Smooth muscle cell (in vitro differentiated cells): ENCODE measurements around the gene OPRL1. TPM values are rescaled to one million over a fixed set of nuclear protein-coding genes. Genes with fewer than 3 reads are reported as not detected.
"Not testable (repeated sequence)": the region's sequence is repeated elsewhere in the genome, so short reads cannot be mapped to it uniquely, and the experiment has no call there.

Experiments used
- DNase-seq: peaks from one replicate; lab custom pipeline; 2025; ENCODE audit not compliant: unreplicated experiment; lab: John Stamatoyannopoulos, UW
- H2AFZ ChIP-seq: fragments of 200-600 bp; sonication (generic); 2 replicates; pipeline ENCODE4 v1.6.0; 2016; ENCODE audit warnings: antibody characterized with exemption, low read depth, mild to moderate bottlenecking
- H3F3A ChIP-seq: fragments of 200-600 bp; sonication (generic); 2 replicates; pipeline ENCODE4 v1.6.0; 2017; ENCODE audit warnings: antibody characterized with exemption, low read depth
- H3K27ac ChIP-seq: fragments of 200-600 bp; sonication (generic); 2 replicates; pipeline ENCODE4 v1.5.1; 2016; ENCODE audit warnings: low read depth, mild to moderate bottlenecking
- H3K27me3 ChIP-seq: fragments of 200-600 bp; sonication (generic); 2 replicates; pipeline ENCODE4 v1.6.1; 2016; ENCODE audit warnings: low read depth, mild to moderate bottlenecking
- H3K36me3 ChIP-seq: fragments of 200-600 bp; sonication (generic); 2 replicates; pipeline ENCODE4 v1.5.1; 2016; ENCODE audit warnings: low read depth
- H3K4me1 ChIP-seq: fragments of 200-600 bp; sonication (generic); 2 replicates; pipeline ENCODE4 v1.5.1; 2016; ENCODE audit warnings: low read depth
- H3K4me2 ChIP-seq: fragments of 200-600 bp; sonication (generic); 2 replicates; pipeline ENCODE4 v1.6.0; 2016; ENCODE audit warnings: mild to moderate bottlenecking
- H3K4me3 ChIP-seq: fragments of 200-600 bp; sonication (generic); 2 replicates; pipeline ENCODE4 v1.5.1; 2016; ENCODE audit warnings: mild to moderate bottlenecking
- H3K79me2 ChIP-seq: fragments of 200-600 bp; sonication (generic); 2 replicates; pipeline ENCODE4 v1.6.0; 2016; ENCODE audit warnings: low read depth, mild to moderate bottlenecking
- H3K9ac ChIP-seq: fragments of 200-600 bp; sonication (generic); 2 replicates; pipeline ENCODE4 v1.6.0; 2016; ENCODE audit warnings: low read depth
- H3K9me3 ChIP-seq: fragments of 200-600 bp; sonication (generic); replicated peaks from 2 replicates; pipeline ENCODE4 v1.5.1; 2016; ENCODE audit warnings: low read depth
- H4K20me1 ChIP-seq: fragments of 200-600 bp; sonication (generic); 2 replicates; pipeline ENCODE4 v1.6.0; 2016; ENCODE audit warnings: low read depth
- CTCF ChIP-seq: fragments of 200-600 bp; sonication (generic); IDR thresholded peaks from 2 replicates; pipeline ENCODE4 v1.5.1; 2017; ENCODE audit warnings: borderline replicate concordance, mild to moderate bottlenecking, antibody characterized with exemption; ENCODE audit not compliant: insufficient read depth, poor library complexity, severe bottlenecking
- WGBS: methylation state at CpG from one replicate; pipeline ENCODE4 v1.1.7; 2016; ENCODE audit warnings: low lambda C conversion rate; 5-methylcytosine and 5-hydroxymethylcytosine counted together
- polyA plus RNA-seq: library from polyadenylated mRNA; unstranded; fragments of >200 nt; fragmentation: Nextera tagmentation; extraction: Ambion mirVana; gene quantifications from 2 replicates; pipeline ENCODE4 v1.2.1, GENCODE V29; 2016
- total RNA-seq: library from RNA; depleted of rRNA; stranded (reverse); fragments of >200 nt; gene quantifications from 2 replicates; pipeline ENCODE4 v1.2.3, GENCODE V29; 2014

The OPRL1 gene
- total and polyA plus RNA-seq, 2 experiments from 2014 or later, result 3.1 to 6.4 TPM

GRCh38 chr20:64116016-64116415 is 36.1 kb downstream of the OPRL1 start:
- Histone ChIP-seq H3K27me3 (peaks cover under 1% of the 10 kb centered on the region), H2AFZ (no peak overlapping the region), H3K27ac (no peak overlapping the region), H3K4me3 (no peak overlapping the region), H3K9me3 (no peaks in the 10 kb centered on the region), H3F3A (no peaks in the 10 kb centered on the region), H3K9ac (no peak overlapping the region), H3K36me3 (no peaks in the 10 kb centered on the region), H3K79me2 (no peaks in the 10 kb centered on the region), H3K4me2 (no peak overlapping the region), H4K20me1 (no peaks in the 10 kb centered on the region), H3K4me1 (no peaks in the 10 kb centered on the region)
- no peak for DNase-seq
- TF ChIP-seq CTCF, result no peak
- WGBS, result 93% methylated on average over 21 of the region's 21 CpGs

GRCh38 chr20:64116541-64117431 is 36.9 kb downstream of the OPRL1 start:
- H4K20me1 ChIP-seq, result no peaks in the 10 kb centered on the region
- no peaks in the 10 kb centered on the region for H3K9me3 ChIP-seq
- no peak overlapping the region for H2AFZ ChIP-seq
- no peaks in the 10 kb centered on the region for H3K36me3 ChIP-seq
- 90% methylated on average over 17 of the region's 17 CpGs for WGBS
- no peak overlapping the region for H3K27ac ChIP-seq
- no peak overlapping the region for H3K4me2 ChIP-seq
- peaks cover 7% of the 10 kb centered on the region for H3K27me3 ChIP-seq
- H3K4me3 ChIP-seq, result no peak overlapping the region
- no peak for DNase-seq
- H3K9ac ChIP-seq, result no peak overlapping the region
- no peaks in the 10 kb centered on the region for H3F3A ChIP-seq
- no peaks in the 10 kb centered on the region for H3K79me2 ChIP-seq
- no peak for TF ChIP-seq CTCF
- H3K4me1 ChIP-seq, result no peaks in the 10 kb centered on the region

GRCh38 chr20:64117432-64117777 is 37.5 kb downstream of the OPRL1 start:
- H3K4me3 ChIP-seq, H3K9me3 ChIP-seq, H3K4me1 ChIP-seq, H4K20me1 ChIP-seq, H3K79me2 ChIP-seq, H2AFZ ChIP-seq, H3K9ac ChIP-seq, H3F3A ChIP-seq, H3K4me2 ChIP-seq, H3K36me3 ChIP-seq, DNase-seq, H3K27ac ChIP-seq: not testable (repeated sequence)
- peaks cover 11% of the 10 kb centered on the region for H3K27me3 ChIP-seq
- 80% methylated on average over 1 of the region's 6 CpGs for WGBS

GRCh38 chr20:64119301-64119680 is 39.4 kb downstream of the OPRL1 start:
- Histone ChIP-seq H3K9ac (no peak overlapping the region), H3K4me2 (no peak overlapping the region), H3F3A (no peaks in the 10 kb centered on the region), H4K20me1 (no peaks in the 10 kb centered on the region), H3K4me3 (no peak overlapping the region), H3K4me1 (no peaks in the 10 kb centered on the region), H3K27me3 (peaks cover 27% of the 10 kb centered on the region), H3K27ac (no peak overlapping the region), H3K79me2 (no peaks in the 10 kb centered on the region), H3K36me3 (no peaks in the 10 kb centered on the region), H2AFZ (no peak overlapping the region), H3K9me3 (no peaks in the 10 kb centered on the region)
- TF ChIP-seq CTCF, result no peak
- no peak for DNase-seq
- WGBS, result 85% methylated on average over 8 of the region's 8 CpGs
